Brain microvascular endothelial cell (primary cell): ENCODE data around the gene NPFFR1.

Experiments used
- DNase-seq: peaks from one replicate; pipeline ENCODE4 v3.0.0-alpha.2; 2020
- H3K27ac ChIP-seq: fragments of 250-450 bp; sonication (Bioruptor Pico); 2 replicates; pipeline ENCODE4 v1.5.1; 2020; ENCODE audit warnings: mild to moderate bottlenecking, moderate library complexity
- H3K27me3 ChIP-seq: fragments of 250-450 bp; sonication (Bioruptor Pico); replicated peaks from 2 replicates; pipeline ENCODE4 v1.5.1; 2020; ENCODE audit warnings: mild to moderate bottlenecking
- H3K36me3 ChIP-seq: fragments of 250-450 bp; sonication (Bioruptor Pico); replicated peaks from 2 replicates; pipeline ENCODE4 v1.5.1; 2020; ENCODE audit warnings: mild to moderate bottlenecking
- H3K4me3 ChIP-seq: 2 replicates; pipeline ENCODE4 v1.5.1; 2011; ENCODE audit warnings: low read depth, mild to moderate bottlenecking, control low read depth, low read length, moderate library complexity
- in situ Hi-C: cut with HindIII; loops from 2 replicates; pipeline ENCODE4 v1.10.0; 2017; ENCODE audit warnings: low sequenced_read_pairs, low pct_ligation_motif_present
- TF ChIP-seq, protein P1 (sequence below): IDR thresholded peaks from 2 replicates; pipeline ENCODE4 v1.5.1; 2011; ENCODE audit warnings: low read depth, mild to moderate bottlenecking, moderate library complexity, low read length, control low read depth, inconsistent platforms; ENCODE audit errors: missing control alignments

The NPFFR1 gene

DNA sequence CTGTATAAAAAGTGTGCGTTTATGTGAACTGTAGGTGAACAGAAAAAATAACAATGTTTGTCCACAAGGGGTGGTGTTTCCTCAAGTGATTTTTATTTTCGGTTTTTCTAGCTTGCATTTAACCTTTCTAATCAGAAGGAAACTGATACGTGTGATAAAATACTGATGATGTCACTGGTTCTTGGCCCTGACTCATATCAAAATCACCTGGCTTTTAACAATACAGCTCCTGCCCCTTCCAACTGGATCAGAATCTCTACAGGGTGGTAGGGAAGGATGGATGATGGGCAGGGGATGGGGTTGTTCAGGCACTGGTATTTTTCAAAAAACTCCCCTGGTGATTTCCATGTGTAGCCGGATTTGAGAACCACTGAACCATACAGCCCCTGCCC lies 10.9 kb downstream of the NPFFR1 start:
- TF ChIP-seq, protein P1, sequence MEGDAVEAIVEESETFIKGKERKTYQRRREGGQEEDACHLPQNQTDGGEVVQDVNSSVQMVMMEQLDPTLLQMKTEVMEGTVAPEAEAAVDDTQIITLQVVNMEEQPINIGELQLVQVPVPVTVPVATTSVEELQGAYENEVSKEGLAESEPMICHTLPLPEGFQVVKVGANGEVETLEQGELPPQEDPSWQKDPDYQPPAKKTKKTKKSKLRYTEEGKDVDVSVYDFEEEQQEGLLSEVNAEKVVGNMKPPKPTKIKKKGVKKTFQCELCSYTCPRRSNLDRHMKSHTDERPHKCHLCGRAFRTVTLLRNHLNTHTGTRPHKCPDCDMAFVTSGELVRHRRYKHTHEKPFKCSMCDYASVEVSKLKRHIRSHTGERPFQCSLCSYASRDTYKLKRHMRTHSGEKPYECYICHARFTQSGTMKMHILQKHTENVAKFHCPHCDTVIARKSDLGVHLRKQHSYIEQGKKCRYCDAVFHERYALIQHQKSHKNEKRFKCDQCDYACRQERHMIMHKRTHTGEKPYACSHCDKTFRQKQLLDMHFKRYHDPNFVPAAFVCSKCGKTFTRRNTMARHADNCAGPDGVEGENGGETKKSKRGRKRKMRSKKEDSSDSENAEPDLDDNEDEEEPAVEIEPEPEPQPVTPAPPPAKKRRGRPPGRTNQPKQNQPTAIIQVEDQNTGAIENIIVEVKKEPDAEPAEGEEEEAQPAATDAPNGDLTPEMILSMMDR, result peak; percentile 30
- no peak overlapping the region for H3K27ac ChIP-seq
- no peaks in the 10 kb centered on the region for H3K36me3 ChIP-seq
- DNase-seq, result no peak
- in situ Hi-C loops, result no loop called here
- no peaks in the 10 kb centered on the region for H3K27me3 ChIP-seq
- no peak overlapping the region for H3K4me3 ChIP-seq

DNA sequence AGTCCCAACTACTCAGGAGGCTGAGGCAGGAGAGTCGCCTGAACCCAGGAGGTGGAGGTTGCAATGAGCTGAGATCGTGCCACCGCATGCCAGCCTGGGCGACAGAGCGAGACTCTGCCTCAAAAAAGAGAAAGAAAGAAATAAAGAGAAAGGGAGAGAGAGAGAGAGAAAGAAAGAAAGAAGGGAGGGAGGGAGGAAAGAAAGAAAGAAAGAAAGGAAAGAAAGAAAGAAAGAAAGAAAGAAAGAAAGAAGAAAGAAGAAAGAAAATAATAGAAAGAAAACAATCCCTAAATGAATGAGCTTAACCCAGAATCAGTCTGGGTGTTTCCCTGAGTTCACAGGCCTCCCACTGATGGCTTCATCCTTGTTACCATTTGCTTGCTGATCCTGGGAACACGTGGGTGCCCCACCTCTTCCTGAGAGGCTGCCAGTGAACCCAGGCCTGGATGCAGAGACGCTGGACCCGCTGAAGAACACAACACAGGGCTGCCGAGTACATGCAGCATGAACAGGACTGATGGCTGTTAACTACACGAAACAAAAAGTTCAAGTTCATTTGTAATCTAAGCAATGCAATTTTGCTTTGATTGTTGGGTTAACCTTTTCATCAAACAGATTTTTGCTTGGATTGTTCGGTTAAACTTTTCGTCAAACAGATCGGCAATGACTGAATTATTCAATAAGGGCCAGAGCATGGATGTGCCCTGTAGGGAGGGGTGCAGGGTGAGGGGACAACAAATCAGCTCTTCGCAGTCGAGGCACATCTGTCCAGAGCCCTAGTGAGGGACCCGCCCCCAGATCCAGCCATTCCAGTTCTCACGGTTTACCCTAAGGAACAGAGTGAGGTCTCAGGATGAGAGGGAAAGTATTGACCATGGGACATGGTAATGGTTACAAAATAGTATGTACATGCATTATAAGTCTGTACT lies 11.5 kb downstream of the NPFFR1 start:
- Histone ChIP-seq H3K27me3 (no peaks in the 10 kb centered on the region), H3K27ac (no peak overlapping the region), H3K36me3 (no peaks in the 10 kb centered on the region), H3K4me3 (no peak overlapping the region)
- DNase-seq, result no peak
- in situ Hi-C loops, result no loop called here
- TF ChIP-seq, protein P1, result no peak

DNA sequence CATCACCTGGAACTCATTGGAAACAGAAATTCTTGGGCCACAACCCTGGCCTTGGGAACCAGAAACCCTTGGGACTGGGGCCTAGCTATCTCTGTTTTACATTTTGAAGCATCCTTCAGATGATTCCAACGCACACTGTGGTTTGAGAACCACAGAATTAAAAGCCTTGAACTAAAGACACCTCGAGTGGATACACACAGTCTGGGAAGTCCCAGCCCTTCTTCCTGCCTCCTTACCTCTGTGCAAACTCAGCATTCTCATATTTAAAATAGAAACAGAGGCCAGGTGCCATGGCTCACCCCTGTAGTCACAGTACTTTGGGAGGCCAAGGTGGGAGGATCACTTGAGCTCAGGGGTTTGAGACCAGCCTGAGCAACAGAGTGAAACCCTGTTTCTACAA lies 12.9 kb downstream of the NPFFR1 start:
- no peaks in the 10 kb centered on the region for H3K36me3 ChIP-seq
- H3K27me3 ChIP-seq, result no peaks in the 10 kb centered on the region
- no peak overlapping the region for H3K27ac ChIP-seq
- TF ChIP-seq, protein P1, result no peak
- DNase-seq, result no peak
- in situ Hi-C loops, result no loop called here
- no peak overlapping the region for H3K4me3 ChIP-seq

DNA sequence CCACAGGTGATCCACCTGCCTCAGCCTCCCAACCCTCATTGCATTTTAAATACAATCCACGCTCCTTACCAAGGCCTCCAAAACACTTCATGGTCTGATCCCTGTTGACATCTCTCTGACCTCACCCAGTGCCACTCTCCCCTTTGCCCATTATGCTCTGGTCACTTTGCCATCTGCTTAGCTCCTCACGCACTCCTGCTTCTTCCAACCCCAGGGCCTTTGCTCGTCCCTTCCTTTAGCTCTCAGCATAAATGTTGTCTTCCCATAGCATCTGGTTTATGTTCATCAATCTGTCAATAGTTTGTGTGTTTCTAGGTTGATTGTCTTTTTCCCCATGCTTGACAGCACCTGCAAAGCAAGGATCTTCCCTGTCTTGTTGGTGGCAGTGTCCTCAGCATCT lies 14.1 kb downstream of the NPFFR1 start:
- Histone ChIP-seq H3K4me3 (no peak overlapping the region), H3K27ac (no peak overlapping the region), H3K36me3 (no peaks in the 10 kb centered on the region), H3K27me3 (no peaks in the 10 kb centered on the region)
- in situ Hi-C loops, result no loop called here
- no peak for DNase-seq
- TF ChIP-seq, protein P1, result no peak

DNA sequence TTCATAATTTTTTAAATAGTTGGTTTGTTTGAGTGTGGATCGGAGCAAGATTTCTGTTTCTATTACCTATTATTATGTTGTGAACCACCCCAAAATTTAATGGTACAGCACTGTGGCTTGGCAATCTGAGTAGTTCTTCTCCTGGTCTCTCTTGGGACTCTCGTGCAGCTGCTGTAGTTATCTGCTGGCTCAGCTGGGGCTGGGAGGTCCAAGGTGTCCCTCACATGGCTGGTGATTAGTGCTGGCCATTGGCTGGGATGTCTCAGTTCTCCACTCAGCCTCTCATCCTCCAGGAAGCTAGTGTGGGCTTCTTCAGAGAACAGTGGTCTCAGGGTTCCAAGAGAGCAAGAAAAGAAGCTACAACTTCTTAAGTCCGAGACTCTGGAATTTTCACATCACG lies 15.4 kb downstream of the NPFFR1 start:
- in situ Hi-C loops, result no loop called here
- TF ChIP-seq, protein P1, result no peak
- H3K36me3 ChIP-seq, result no peaks in the 10 kb centered on the region
- no peak overlapping the region for H3K4me3 ChIP-seq
- H3K27ac ChIP-seq, result no peak overlapping the region
- H3K27me3 ChIP-seq, result no peaks in the 10 kb centered on the region
- DNase-seq, result no peak
